Ecto neural progenitor cell (in vitro differentiated cells): ENCODE measurements around the gene ELAVL1.
A peak's percentile ranks its signal among the peaks of the same experiment; 100 is the strongest.
"Not testable (repeated sequence)": the region's sequence is repeated elsewhere in the genome, so short reads cannot be mapped to it uniquely, and the experiment has no call there.

Source experiments
- DNase-seq: peaks from one replicate; pipeline ENCODE4 v3.0.0-alpha.2; 2018; ENCODE audit warnings: low spot score

ELAVL1 gene

DNA sequence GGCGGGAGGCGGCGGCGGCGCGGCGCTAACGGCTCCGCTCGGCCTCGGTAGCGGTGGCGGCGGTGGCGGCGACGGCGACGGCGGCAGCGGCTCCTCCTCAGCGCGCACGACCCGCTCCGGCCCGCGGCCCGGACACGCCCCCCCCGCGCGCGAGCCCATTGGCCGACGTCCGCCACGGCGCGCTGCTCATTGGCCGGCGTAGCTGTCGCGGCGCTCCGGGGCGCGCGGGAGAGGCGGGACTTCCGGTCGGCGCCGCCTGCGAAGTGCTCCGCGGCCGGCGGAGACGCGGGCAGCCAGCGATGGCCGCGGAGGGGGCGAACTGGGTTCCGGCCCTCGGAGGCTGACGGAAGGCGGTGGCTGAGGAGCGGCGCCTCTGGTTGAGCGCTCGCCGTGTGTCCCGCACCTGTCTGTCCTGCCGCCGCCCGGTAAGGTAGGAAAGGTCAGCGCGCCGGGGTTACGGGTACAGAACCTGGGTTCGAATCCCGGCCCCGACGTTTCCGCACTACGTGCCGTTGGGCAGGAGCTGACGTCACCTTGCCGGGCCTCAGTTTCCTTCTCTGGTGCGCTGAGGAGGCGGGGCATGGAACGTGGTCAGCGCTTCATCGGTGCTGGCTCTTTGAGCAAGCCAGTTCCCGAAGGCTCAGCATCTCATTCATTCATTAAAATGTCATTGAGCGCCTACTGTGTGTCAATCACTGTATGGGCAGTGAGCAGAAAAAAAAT lies at the start of gene ELAVL1:
Gene ELAVL1 (minus strand): TSS at position 108 of the 723 bp plus-strand sequence. CDS start 13,826 bp downstream, outside the sequence.
- DNase-seq: peak; percentile 94

DNA sequence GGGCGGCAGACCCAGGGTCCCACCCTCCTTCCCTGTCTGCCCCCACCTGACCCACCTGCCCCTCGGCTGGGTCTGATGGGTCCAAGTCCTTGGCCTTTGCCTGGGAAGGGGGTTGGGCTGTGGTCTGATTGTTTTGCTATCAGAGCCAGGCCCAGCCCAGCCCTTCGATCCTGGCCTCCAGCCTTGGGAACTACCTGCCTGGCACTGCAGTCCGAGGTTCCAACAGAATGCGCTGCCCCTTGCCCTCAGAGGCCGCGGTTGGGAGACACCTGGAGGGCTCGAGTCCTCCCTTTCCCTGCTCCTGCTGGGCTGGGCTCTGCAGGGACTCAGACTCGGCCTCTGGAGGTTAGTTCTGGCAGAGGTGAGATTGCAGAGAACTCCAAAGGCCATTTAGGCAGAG lies 48.7 kb upstream of the ELAVL1 start:
- no peak for DNase-seq

DNA sequence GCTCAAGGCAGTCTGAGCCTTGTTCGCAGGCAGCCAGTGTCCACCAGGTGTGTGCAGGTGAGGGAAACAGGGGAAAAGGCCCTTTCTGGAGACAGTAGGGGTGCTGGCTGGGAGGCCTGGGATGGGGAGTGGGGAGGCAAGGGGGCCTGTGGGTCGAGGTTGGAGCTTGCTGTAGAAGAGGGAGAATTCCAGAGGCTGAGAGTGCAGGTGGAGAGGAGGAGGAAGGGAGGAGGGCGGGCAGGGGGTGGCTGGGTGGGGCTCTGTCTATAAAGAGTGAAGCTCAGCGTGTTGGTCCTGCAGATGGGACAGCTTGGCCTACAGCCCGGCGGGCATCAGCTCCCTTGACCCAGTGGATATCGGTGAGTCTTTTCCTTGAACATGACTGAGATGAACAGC lies 47.0 kb upstream of the ELAVL1 start, which contains the start of gene CCL25:
Gene CCL25 (plus strand): TSS at position 297 of the 396 bp plus-strand sequence. CDS start 290 bp downstream, outside the sequence.
- no peak for DNase-seq

DNA sequence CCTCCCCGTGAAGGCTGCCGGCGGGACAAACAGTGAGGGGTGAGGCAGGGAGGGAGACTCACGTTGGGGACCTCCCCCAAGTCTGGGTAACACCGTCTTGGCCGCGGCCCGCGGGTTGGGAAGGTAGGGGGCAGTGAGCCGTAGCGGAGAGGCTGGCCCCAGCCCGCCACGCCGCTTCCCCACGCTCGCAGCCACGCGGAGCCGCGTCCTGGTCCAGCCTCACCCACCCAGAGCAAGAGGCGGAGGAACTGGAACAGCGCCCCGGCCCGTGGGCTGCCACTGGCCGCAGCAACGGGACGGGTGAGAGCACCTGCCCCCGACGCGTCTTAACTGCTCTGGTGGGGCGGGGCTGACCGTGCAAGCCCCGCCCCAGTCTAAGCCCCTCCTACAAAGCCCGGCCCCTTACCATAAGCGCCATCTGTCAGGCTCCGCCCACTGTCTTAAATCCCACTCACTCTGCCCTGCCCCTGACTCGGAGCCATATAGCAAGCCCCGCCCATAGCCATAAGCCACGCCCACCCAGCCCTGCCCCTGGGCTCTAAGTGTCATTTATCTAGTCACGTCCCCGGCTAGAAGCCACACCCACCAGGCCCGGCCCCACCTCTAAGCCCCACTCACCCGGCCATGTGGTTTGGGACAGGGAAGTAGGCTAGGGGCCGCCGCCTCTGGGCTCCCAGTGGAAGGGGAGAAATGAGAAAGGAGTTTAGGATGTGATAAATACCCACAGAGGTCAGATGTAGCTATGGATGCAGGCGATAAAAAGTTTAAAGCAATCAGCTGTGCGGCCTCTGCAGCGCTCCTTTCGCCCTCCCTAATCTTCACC lies 45.0 kb upstream of the ELAVL1 start:
- peak; percentile 99 for DNase-seq

DNA sequence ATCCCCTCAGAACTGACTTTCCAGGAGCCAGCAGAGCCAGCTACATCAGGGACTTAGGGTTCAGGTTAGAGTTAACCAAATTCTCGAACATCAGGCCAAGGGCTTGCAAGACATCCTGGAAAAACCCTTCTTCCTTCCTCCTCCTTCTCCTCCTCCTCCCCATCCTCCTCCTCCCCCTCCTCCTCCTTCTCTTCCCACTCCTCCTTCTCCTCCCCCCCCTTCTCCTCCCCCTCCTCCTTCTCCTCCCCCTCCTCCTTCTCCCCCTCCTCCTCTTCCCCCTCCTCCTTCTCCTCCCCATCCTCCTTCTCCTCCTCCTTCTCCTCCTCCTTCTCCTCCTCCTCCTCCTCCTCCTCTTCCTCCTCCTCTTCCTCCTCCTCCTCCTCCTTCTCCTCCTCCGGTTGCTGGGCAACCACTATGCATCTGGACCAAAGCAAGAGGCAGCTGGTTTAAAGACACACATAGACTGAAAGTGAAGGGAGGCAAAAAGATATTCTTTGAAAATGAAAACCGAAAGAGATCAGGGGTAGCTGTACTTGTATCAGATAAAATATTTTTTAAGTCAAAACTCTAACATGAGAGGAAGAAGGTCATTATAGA lies 41.2 kb upstream of the ELAVL1 start:
- DNase-seq: no peak

DNA sequence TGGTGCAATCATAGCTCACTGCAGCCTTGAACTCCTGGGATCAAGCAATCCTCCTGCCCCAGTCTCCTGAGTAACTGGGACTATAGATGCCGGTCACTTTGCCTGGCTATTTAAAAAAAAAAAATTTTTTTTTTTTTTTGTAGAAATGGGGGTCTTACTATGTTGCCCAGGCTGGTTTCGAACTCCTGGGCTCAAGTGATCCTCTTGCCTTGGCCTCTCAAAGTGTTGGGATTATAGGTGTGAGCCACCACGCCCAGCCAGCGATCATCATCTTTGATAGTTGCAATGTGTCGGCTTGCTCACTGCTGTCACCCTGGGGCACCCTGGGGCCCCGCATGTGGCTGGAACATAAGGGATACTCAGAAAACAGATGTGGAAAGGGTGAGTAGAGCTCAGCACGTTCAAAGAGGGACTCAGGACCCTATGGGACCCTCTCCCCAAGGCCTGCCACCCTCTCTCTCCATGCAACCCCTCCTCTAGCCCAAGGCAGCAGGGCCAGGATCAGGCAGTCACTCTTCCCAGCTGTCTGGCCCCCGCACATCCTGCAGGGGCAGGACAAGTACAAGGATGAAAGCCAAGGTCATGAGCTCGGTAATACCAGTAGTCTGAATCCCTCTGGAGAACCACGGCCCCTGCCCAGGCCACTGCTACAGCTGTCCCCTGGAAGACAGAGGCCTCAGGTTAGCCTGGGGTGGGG lies 40.6 kb upstream of the ELAVL1 start:
- DNase-seq: no peak

DNA sequence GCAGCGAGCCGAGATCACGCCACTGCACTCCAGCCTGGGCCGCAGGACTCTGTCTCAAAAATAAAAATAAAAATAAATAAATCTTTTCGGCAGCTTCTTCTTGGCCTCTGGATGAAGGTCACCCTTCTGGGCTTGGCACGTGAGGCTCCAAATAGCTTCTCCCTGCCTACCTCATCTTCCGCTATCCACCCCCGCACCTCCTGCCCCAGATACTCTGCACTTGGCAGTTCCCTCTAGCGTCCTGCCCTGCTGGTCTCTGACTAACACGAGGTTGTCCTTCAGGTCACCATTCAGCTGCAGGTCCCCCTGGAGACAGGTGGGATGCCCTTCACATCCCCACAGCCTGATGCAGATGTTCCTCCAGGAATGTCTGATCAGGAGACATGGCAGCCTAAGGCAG lies 38.6 kb upstream of the ELAVL1 start:
- DNase-seq: no peak

DNA sequence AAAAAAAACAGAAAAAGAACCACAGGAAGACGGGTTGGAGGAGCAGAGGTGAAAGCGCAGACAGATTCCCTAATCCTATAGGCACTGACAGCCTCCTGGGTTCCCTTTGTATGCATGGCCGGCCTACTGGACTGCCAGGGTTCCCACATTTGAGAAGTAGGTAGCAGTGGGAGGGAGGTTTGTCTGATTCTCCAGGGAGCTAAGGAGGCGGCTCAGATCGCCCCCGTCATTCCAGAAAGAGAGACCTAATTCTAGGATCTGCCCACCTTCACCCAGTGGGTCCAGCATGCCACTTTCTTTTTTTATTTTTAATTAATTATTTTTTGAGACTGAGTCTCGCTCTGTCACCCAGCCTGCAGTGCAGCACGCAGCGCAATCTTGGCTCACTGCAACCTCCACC lies 37.5 kb upstream of the ELAVL1 start:
- DNase-seq: no peak

DNA sequence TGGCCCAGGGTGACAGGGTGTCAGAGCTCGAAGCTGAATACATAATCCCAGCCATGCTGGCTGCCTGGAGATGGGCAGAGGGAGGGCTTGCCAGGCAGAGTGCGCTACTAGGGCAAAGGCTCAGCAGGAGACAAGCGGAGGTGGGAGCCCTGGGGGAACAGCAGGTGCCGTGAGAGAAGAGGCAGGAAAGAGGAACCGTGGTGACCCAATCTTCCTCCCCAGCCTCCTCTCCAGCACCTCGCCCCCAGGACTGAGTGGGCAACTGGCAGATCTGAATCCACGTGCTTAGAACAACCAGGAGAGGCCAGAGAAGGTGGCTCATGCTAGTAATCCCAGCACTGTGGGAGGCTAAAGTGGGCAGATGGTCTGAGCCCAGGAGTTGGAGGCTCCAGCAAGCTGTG lies 36.1 kb upstream of the ELAVL1 start:
- DNase-seq: no peak

DNA sequence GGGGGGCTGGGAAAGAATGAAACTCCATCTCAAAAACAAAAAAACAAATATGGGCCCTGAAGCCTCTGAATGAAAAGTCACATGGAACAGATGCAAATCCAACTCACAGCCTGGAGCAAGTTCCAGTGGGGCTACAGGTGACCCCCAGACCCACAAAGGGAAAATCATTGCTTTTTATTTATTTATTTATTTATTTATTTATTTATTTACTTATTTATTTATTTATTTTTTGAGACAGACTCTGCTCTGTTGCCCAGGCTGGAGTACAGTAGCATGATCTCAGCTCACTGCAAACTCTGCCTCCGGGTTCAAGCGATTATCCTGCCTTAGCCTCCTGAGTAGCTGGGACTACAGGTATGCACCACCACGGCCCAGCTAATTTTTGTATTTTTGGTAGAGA lies 33.8 kb upstream of the ELAVL1 start:
- DNase-seq: no peak

DNA sequence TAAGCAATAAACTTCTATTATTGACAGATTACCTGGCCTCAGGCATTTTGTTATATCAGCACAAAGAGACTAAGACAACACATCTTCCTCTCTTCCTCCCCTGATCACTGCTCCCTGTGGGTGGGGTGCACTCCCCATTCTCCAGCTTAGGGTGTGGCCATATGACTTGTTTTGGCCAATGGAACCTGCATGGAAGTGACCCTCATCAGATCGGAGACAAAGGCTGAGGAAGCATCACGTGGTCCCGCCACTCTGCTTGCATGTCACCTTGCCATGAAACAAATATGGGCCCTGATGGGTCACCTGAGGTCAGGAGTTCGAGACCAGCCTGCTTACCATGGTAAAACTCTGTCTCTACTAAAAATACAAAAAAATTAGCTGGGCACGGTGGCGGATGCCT lies 33.4 kb upstream of the ELAVL1 start:
- DNase-seq: no peak

DNA sequence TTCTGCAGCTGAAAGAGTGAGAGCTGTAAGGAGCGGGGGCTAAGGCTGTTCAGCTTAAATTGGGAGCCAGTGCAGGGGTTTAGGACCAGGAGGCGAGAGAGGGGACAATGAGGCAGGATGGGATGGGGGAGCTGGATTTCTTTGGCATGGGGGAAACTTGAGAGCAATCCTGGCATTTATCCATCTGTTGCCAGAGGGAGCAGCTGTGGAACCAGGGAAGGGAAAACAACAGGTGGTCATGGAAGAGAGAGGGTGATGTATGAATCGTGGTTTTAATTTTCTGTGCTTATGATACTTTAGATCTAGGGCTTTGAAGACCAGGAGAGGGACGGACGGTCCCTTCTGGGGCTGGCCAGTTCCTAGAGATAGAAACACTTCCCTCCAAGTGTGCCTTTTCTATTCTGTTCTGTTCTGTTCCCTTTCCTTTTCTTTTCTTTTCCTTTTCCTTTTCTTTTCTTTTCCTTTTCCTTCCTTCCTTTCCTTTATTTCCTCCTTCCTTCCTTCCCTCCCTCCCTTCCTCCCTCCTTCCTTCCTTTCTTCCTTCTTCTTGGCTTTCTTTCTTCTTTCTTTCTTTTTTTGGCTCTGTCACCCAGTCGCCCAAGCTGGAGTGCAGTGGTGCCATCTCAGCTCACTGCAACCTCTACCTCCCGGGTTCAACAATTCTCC lies 31.1 kb upstream of the ELAVL1 start:
- DNase-seq: no peak

DNA sequence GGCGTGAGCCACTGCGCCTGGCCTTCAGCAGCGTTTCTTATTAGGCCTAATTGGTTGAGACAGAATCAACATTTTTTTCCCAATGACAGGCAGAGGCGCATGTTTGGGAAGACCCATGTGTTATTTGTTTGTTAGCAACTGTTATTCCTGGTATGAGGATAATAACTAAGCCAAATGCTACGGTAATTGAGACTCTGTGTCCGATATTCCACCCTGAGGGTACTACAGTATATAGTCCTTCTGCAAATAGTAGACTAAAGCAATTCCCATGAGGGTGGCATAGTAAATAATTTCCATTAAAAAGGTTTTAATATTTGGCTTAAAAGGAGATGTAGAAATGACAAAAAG lies 28.7 kb upstream of the ELAVL1 start:
- DNase-seq: no peak

DNA sequence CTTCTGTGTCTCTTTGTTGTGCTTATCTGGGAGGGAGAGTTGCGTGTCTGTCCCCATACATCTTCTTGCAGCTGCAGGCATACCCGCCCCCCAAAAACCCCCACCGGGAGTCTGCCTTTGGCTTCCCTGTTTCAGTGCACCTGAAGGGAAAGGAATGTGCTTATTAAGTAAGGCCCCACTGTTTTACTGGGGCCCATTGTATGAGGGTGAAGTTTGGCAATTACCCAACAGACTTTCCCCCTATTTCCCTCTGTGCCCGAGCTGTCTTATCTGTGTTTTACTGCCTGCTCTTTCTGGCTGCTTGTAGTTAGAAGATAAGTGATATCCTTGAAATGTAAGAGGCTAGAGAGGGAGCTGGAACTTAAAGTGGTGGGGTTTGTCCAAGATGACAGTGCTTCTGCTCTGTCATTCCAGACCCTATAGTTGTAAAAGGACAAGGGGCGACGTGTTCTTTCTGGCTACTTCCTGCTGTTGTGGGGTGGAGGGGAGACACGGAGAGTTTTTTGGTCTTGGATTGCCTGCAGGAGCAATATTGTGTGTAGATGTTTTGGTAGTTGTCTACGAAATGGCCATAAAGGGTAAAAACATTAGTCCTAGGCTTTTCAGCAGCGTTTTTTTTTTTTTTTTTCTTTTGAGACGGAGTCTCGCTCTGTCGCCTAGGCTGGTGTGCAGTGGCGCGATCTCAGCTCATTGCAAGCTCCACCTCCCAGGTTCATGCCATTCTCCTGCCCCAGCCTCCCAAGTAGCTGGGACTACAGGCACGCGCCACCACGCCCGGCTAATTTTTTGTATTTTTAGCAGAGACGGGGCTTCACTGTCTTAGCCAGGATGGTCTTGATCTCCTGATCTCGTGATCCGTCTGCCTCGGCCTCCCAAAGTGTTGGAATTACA lies 28.1 kb upstream of the ELAVL1 start:
- DNase-seq: not testable (repeated sequence)

DNA sequence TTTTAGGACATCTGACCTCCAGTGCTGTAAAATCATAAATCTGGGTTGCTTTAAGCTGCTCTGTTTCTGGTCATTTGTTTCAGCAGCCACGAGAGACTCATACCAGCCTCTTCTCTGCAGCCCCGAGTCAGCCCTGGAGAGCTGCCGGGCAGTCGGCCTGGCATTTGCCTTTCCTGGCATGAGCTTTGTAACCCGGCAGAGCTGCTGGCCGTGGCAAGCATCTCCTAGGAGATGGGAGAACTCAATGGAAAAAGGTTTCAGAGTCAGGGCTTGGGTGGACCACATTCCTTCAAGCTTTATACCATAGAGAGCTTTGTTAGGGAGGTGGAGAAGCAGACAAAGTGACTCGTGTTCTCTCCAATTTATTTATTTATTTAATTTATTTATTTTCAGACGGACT lies 25.5 kb upstream of the ELAVL1 start:
- no peak for DNase-seq

DNA sequence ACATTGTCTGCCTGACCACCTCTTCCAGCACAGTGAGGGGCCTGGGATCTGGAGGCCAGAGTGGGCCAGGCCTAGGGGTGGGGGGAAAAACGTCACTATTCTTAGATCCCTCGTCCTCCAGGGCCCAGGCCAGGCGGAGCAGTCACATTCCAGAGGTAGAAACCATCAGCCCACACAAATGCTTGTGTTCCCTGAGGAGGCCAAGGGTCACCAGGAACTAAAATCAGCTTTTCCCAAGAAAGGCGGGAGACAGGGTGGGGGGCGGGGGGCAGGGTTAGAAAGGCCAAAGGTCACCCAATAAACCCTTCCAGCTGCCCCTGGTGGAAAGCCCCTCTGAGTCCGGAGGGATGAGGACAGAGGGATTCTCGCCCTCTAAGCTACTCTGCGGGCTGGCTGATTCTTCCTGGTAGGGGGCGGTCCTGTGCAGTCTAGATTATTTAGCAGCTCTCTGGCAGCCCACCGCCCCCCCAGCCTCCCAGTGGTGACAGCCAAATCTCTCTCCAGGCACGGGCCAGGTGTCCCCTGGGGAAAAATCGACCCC lies 23.6 kb upstream of the ELAVL1 start:
- DNase-seq: peak; percentile 94

DNA sequence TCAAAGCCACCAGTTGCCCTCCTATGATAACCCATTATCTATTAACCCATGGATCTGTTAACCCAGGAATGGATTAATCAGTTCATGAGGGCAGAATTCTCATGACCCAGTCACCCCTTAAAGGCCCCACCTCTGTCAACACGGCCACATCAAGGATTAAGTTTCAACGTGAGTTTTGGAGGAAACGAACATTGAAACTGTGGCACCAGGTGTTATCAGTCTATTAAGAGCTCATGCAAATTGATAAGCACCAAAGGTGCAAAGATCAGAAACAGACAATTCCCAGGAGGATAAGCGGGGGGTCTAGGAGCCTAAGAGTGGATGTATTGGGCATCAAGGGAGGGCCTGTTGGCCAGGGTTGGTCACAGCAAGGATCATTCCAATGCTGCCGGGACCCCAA lies 19.9 kb upstream of the ELAVL1 start:
- no peak for DNase-seq

DNA sequence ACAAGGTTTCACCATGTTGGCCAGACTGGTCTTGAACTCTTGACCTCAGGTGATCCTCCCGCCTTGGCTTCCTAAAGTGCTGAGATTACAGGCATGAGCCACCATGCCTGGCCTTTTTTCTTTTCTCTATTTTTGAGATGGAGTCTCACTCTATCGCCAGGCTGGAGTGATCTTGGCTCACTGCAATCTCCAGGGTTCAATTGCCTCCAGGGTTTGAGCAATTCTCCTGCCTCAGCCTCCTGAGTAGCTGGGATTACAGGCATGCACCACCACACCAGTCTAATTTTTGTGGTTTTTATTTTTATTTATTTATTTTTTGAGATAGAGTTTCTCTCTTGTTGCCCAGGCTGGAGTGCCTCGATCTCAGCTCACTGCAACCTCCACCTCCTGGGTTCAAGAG lies 18.8 kb upstream of the ELAVL1 start:
- not testable (repeated sequence) for DNase-seq

DNA sequence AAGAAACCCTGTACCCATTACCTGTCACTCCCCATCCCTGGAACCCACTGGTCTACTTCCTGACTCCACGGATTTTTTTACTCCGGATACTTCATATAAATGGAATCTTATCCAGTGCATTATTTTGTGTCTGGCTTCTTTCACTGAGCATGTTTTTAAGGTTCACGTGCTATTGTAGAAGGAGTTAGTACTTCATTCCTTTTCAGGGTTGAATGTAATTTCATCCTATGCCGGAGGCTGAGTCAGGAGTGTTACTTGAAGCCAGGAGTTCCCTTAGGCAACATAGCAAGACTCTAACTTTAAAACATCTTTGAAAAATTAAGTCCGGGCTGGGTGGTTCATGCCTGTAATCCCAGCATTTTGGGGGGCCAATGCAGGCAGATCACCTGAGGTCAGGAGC lies 17.9 kb upstream of the ELAVL1 start:
- DNase-seq: no peak

DNA sequence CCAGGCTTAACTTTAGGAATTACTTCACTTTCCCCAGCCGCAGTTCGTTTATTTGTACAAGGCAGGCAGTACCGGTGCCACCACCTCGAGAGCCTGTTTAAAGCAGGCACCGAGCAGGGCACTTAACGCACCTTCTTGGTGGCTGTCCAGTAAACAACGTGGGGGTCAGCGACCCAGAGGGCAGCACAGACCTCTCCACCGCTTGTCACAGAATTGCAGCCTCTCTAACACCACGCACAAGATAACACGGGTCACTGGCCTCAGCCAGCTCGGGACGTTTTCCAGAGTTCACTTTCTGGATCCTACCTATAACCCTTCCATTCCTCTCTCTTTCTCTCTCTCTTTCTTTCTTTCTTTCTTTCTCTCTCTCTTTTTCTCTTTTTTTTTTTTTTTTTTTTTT lies 16.8 kb upstream of the ELAVL1 start:
- DNase-seq: no peak

DNA sequence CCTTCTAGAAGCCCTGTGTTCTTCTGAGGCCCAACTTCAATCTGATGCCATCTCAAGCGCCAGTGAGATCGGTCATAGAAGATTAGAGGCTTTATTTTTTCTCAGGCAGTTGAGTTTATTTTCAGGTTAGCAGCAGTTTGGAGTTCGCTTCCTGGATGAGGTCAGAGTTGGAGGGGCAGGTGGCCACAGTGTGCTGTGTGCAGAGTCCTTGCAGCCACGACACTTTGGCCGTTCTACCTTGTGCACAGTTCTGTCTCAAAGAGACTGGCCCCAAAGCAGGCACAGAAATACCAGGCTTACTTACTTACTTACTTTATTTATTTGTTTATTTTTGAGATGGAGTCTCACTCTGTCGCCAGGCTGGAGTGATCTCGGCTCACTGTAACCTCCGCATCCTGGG lies 15.9 kb upstream of the ELAVL1 start:
- DNase-seq: no peak
